ENCODE data around the gene NDE1.

The NDE1 gene

DNA sequence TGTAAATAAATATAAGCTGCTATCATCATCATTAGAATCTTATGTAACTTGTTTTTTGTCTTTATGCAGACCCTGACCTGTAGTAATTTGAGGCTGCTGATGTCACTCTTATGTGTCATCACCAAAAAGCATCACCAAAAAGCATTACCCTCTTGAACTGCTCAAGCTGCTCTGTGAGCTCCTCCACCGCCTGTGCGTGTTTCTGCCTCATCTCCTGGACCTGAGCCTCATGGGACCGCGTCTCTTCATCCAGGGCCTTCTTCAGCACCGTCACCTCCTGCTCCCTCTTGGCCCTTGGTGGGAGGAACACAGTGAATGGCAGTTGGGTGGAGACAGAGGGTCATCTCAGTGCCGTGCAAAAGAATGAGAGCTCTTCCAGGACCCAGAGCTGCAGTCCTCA lies 82.4 kb downstream of the NDE1 start:
- no peak for DNase-seq

DNA sequence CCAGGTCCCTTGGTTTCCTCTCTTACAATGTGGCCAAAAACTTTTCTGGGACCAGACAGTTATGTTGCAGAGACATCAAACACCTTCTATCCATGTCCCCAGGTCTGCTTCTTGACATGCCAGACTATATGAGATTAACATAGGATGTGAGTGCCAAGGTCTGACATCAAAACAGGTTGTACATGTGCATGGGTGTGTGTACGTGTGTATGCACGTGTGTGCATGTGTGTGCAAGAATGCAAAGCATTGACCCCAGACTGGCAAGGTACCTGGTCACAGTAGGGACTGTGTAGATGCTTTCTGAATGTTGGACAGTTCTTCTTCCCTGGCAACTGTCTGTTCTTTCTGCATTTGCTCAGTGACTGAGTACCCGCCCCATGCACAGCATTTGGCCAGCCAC lies 85.6 kb downstream of the NDE1 start:
- DNase-seq: no peak

DNA sequence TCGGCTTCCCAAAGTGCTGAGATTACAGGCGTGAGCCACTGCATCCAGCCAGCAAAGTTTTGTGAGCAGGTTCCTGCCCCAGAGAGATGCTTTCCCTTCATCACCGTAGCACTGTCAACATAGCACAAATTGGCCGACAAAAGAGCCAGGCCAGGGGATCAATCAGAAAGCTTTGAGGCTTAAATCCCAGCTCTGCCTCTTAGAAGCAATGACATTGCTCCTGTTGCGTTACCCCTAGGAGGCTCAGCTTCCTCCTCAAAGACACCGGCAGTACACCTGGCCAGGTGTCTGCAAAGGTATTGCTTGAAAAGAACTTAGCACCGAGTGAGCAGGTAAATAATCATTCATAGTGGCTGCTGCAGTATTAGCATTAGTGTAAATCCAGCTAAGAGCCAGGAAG lies 86.5 kb downstream of the NDE1 start:
- no peak for DNase-seq

DNA sequence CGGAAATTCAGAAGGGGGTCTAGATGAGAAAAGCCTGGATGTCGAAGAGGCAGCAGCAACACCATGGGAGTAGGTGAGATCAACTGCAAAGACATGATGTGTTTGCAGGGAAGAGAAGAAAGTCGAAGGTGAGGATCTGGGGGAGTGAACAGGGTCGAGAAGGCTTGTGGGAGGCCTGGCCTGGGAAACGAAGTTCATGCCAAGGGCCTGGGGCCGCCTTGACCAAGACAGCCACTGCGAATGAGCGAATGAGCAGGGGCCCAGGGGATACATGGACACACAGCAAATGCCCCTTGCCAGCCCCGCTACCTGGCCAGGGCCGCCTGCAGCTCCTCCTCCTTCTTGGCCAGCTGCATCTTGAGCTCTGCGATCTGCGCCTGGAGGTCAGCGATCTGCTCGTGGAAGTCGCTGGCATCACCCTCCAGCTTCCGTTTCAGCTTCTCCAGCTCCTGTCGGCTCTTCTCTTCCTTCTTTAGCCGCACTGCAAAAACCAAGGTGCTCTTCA lies 87.1 kb downstream of the NDE1 start:
- DNase-seq: no peak

DNA sequence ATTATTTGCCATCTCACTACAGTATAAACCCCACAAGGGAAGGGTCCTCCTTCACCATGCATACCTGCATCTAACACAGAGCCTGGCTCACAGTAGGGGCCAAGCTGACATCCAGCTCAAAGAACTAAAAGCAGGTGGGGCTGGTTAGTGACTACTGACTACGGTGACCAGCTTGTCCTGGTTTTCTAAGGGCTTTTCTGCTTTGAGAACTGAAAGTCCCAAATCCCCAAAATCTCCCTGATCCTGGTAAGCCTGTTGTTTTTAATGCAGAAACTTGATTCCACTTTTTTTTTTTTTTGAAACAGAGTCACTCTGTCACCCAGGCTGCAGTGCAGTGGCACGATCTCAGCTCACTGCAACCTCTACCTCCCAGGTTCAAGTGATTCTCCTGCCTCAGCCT lies 89.4 kb downstream of the NDE1 start:
- no peak for DNase-seq

DNA sequence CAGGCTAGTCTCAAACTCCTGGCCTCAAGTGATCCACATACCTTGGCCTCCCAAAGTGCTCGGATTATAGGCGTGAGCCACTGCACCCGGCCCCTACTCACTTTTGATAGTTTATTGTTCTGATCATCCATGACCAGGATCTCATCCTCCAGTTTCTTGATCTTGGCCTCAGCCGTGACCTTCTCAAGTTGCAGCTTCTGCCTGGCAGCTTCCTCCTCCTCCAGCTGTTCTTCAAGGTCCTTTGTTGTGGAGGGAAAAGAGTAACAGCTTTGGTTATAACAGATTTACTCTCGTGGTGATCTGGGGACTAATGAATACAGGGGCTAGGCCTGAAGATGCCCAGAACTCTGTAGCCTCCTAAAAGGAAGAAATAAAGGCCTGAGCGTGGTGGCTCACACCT lies 89.9 kb downstream of the NDE1 start:
- no peak for DNase-seq

DNA sequence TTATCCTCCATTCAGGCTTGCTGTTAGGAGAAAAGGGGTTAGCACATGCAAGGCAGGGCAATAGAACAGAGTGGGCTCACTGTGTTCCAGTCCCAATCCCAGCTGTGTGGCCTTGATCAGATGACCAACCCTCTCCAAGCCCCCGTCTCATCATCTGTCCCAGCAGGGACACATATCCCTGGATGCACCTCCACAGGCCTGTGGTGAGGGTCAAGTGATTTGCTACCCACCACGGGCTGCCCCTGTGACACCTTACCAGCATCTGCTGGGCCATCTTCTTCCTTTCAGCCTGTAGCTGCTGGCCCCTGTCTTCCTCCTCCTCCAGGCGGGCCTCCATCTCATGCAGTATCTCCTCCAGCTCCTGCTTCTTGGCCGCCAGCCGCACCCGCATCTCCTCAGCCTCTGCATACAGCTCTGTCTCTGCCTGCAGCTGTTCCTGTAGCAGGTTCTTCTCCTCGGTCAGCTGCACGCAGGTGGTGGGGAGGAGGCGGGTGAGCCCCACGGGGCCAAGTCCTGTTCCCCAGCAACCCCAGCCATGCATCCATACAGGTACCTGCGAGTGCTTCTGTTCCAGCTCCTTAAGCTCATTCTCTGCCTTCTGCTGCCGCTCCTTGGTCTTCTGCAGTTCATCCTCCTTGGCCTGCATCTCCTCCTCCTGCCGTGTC lies 91.3 kb downstream of the NDE1 start:
- no peak for DNase-seq

GRCh38 chr16:15742716-15743115 lies 92.7 kb downstream of the NDE1 start:
- DNase-seq: no peak

GRCh38 chr16:15743657-15744056 lies 93.6 kb downstream of the NDE1 start:
- DNase-seq: no peak

DNA sequence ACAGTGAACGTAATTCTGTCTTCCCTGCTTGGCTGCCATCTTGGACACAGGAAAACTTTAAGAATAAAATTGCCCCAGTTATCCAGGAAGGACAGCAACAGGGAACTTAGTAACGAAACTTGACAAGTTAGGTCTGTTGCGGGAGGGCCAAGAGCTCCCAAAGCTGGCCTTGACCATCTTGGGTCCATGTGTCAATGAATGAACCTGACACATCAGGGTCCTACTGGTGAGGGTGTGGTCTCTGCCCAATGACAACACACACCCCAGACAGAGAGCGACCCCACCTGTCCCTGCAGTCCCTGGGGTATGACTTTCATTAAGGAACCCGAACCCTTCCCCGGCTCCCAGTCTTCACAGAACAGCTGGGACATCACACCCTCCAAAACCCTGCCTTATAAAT lies 96.3 kb downstream of the NDE1 start:
- DNase-seq: no peak

DNA sequence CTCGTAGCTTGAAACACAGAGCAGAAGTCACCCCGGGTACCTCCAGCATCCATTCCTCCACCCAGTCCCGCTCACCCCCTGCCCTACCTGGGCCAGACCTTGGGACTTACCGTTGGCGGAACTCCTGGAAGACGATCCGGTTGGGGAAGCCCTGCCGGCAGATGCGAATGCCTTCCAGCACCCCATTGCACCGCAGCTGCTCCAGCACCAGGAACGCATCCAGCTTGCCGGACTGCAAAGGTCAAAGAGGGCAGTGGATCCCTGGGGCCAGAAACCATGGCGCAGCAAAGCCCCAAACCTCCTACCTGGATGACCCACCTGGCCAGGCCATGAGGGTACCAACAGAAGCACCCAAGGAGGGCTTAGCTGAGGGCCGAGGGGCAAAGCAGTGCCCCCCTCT lies 97.9 kb downstream of the NDE1 start:
- DNase-seq: no peak

- DNase-seq: no peak
Observed at GRCh38 chr16:15748654-15749053, 98.6 kb downstream of the NDE1 start.

DNA sequence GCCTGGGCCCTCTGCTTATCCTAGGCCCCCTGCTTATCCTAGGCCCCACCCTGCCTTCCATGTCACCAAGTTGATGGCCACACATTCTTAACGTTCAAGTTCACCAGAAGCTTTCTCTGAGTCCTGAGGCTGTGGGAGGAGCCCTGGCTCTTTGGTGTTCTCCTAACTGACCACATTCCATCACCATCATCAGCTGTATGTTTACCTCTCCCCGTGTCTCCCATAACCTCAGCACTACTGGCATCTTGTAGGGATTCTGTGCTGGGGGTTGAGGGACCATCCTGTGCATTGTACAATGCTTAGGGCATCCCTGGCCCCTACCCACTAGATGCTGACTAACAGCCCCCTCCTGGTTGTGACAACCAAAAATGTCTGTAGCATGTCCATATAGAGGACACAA lies 99.3 kb downstream of the NDE1 start:
- DNase-seq: no peak

DNA sequence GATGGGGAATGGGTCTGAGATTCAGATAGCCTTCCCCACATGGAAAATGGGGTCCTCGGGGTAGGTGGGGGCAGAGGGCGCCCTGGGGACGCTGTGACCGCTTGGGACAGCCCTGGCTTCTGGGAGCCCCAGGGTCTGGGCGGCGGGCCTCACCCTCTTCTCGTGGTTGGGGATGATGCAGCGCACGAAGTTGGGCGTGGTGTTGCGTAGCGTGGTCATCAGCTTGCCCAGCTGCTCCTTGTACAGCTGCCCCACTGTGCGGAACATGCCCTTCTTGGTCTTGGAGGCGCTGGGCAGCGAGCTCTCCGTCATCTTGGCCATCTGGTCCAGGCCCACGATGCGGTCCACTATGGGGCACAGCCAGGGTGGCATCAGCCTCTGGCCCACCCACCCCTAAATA lies 99.9 kb downstream of the NDE1 start:
- DNase-seq: no peak

DNA sequence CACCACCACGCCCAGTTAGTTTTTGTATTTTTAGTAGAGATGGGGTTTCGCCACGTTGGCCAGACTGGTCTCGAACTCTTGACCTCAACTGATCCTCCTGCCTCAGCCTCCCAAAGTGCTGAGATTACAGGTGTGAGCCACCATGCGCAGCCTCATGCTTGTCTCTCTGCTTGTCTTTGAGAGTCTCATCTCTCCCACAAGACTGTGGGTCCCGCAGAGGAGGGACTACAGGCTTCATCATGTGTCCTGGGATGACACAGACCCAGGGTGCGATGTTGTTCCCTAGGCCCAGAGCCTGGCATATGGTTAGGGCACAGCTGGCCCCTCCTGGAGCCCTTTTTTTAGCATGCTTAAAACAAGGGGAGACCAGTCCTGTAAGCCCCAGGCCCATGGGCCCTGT lies 101.9 kb downstream of the NDE1 start:
- no peak for DNase-seq

- no peak for DNase-seq
Observed at GRCh38 chr16:15752717-15753488, 102.9 kb downstream of the NDE1 start.

DNA sequence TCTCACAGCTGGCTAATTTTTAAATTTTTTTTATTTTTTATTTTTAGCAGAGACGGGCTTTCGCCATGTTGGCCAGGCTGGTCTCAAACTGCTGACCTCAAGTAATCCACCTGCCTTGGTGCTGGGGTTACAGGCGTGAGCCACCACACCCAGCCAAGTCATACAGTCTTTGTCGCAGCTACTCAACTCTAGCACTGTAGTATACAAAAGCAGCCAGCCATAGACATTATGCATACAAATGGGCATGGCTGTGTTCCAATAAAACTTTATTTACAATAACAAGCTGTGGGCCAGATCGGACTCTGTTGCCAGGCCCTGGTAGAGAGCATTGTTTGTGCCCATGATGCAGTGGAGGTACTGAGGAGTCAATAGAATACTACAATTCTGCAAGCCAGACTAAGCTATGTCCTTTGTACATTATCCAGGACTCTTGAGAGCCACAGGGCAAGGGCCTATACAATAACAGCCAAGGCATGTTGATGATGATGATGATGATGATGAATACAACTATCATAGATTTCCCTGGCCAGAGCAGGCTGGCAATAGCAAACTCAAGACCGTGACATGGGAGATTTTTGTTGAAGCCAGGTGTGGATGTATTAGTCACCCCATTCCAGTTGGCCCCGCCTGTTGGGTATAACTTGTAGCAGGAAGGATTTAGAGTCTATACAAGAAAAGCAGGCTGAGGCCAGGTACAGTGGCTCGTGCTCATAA lies 104.9 kb downstream of the NDE1 start:
- no peak for DNase-seq

- no peak for DNase-seq
Observed at GRCh38 chr16:15757077-15757386, 107.0 kb downstream of the NDE1 start.

DNA sequence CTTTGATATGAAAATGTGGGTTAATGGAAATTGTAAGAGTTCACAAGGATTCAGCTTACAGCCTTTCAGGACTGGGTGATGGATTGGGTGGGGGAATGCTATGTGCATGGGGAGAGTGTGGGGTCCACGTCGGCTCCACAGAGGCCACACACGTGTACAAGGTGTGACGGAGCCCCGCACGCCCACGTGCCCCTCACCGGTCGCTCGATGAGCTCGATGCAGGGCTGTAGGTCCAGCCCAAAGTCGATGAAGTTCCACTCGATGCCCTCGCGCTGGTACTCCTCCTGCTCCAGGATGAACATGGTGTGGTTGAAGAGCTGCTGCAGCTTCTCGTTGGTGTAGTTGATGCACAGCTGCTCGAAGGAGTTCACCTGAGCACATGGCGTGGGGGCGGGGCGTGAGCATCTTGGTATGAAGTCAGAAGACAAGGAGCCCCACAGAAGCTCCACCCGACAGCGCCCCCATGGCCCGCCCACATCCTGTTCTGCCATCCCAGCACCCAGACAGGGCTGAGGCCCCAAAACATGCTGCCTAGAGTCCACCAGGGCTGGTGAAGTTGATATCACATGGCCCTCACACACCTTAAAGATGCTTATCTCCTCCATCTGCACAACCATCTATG lies 107.7 kb downstream of the NDE1 start:
- no peak for DNase-seq

DNA sequence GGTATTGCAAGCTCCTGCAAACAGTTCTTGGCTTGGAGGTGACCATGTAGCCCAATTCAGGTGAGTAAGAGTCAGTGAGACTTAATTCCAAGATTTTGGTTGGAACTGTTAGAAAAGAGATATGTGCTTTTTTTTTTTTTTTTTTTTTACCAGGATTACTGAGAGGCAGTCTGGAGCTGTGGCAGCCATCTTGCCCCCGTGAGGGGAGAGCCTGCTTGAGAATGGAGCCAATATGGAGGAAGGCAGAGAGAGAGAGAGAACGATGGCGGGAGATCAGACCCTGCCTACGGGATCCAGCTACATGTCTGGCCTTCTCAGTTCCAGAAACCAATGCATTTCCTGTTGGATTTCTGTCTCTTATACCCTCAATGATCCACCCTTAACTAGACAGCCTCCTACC lies 109.0 kb downstream of the NDE1 start:
- no peak for DNase-seq

GRCh38 chr16:15760129-15760528 lies 110.1 kb downstream of the NDE1 start:
- no peak for DNase-seq

- DNase-seq: no peak
Observed at GRCh38 chr16:15764112-15764511, 114.1 kb downstream of the NDE1 start.
